Adrenal gland (tissue), 5 donors: ENCODE data around the gene NANOS3.

Experiments
- CTCF ChIP-seq, 6 experiments: fragments of 450-650 bp in 4 of 6; fragments of 200-600 bp in 2 of 6; sonication (generic) in 1 of 6; IDR thresholded peaks; 1 replicate in 5 of 6; 2 replicates in 1 of 6; pipeline versions ENCODE4 v1.5.1 to v1.8.0; 2016 to 2021; ENCODE audit warnings: antibody characterized with exemption in 6 of 6, mild to moderate bottlenecking in 2 of 6, moderate library complexity in 1 of 6
- POLR2A ChIP-seq, 2 donors: fragments of 450-650 bp; IDR thresholded peaks; one replicate each; pipeline ENCODE4 v1.6.1; 2017; ENCODE audit warnings: antibody characterized with exemption in 2 of 2, mild to moderate bottlenecking in 2 of 2, moderate library complexity in 1 of 2
- donor health status: DM: no; HTN: no; CAD: no.

GRCh38 chr19:13882836-13883235, 5.9 kb downstream of the NANOS3 start:
- TF ChIP-seq CTCF (IDR thresholded peaks at IDR 0.05) (no peak), POLR2A (IDR thresholded peaks at IDR 0.05) (no peak)
